Activated CD4-positive, alpha-beta T cell treated with anti-CD3 and anti-CD28 coated beads, Interleukin-2, amount 10 ng/mL, durations not matched to agents 24 days and 14 days (primary cell): ENCODE results near the gene POLR2L. TPM values are rescaled to one million over a fixed set of nuclear protein-coding genes. Genes with fewer than 3 reads are reported as not detected.
A peak's percentile ranks its signal among the peaks of the same experiment; 100 is the strongest.

ENCODE experiments used
- DNase-seq: peaks from one replicate; pipeline ENCODE4 v3.0.0; 2022
- H3K27ac Mint-ChIP-seq: one replicate; pipeline ENCODE4 v1.8.0; 2022; ENCODE audit warnings: mild to moderate bottlenecking, mixed read lengths
- H3K27me3 Mint-ChIP-seq: one replicate; pipeline ENCODE4 v1.8.0; 2022; ENCODE audit warnings: mixed read lengths
- H3K36me3 Mint-ChIP-seq: one replicate; pipeline ENCODE4 v1.8.0; 2022; ENCODE audit warnings: low read depth, mild to moderate bottlenecking, mixed read lengths
- H3K4me1 Mint-ChIP-seq: one replicate; pipeline ENCODE4 v1.8.0; 2021; ENCODE audit warnings: mixed read lengths
- H3K4me3 Mint-ChIP-seq: one replicate; pipeline ENCODE4 v1.8.0; 2022; ENCODE audit warnings: mild to moderate bottlenecking, moderate library complexity, mixed read lengths
- H3K9me3 Mint-ChIP-seq: one replicate; pipeline ENCODE4 v1.8.0; 2021; ENCODE audit warnings: mixed read lengths
- intact Hi-C: fragments of 100-400 bp; cut with micrococcal nuclease; formaldehyde crosslinking; loops from one replicate; pipeline ENCODE4 v1.15.1; 2023
- total RNA-seq: library from RNA; stranded (reverse); gene quantifications from 2 replicates; pipeline ENCODE4 v1.2.3, GENCODE V29; 2022

POLR2L gene
- total RNA-seq, 1 donor from 2014 or later: 113 TPM

DNA sequence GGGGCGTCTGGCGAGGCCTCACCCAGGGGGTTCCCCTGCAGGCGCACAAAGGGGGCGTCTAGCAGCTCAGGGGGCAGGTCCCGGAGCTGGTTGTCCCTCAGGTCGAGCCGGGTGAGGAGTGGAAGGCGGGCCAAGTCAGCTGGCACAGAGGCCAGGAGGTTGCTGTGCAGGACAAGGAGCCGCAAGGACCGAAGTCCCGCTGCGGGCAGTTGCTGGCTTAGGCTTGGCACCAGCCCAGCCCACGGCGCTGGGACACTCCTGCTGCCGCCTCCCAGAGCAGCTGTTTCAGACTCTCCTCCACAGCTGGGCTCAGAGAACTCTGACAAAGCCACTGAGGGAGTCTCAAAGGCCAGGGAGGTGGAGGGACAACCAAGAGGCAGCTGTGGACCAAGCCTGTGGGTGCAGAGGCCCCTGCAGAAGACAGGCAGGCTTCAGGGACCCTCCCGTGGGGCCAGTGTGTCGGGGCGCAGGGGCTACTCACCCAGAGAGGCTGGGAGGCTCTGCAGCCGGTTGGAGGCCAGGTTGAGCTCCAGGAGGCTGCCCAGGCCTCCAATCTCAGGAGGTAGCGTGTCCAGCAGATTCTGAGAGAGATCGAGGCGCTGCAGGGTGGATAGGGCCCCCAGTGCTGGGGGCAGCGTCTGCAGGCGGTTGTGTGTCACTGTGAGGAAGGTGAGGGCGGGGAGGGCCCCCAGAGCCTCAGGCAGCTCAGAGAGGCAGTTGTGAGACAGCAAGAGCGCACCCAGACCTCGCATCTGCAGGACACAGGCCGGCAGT, 39.4 kb downstream of the POLR2L start:
- no peak for DNase-seq
- peaks cover 4% of the 10 kb centered on the region for H3K4me1 Mint-ChIP-seq
- peaks cover 10% of the 10 kb centered on the region for H3K36me3 Mint-ChIP-seq
- H3K4me3 Mint-ChIP-seq: peak overlapping the region; percentile 45
- no peaks in the 10 kb centered on the region for H3K27me3 Mint-ChIP-seq
- H3K27ac Mint-ChIP-seq: no peak overlapping the region
- intact Hi-C loops: no loop called here
- no peaks in the 10 kb centered on the region for H3K9me3 Mint-ChIP-seq

DNA sequence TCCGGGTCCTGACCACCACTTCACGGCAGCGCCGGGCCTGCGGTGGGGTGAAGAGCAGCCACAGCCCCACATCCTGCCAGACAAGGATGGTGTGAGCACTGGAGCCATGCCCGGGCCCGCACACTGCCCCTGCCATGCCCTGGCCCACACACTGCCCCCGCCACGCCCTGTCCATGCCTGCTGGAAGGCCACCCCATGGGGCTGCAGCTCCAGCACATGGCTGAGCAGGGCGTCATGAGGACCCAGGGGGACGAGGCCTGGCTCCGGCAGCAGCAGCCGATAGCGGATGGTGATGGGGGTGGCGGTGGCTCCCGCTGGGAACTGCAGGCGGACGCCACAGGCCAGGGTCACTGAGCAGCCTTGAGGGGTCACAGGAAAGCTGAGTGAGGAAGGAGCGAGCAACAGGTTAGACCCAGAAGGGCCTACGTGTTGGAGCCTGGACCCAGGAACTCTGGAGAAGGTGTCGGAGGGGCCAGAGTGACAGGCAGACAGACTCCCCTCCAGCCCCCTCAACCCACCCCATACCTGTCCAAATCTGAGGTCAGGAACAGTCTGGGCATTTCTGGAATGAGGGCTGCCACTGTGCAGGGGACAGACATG, 40.2 kb downstream of the POLR2L start:
- Mint-ChIP-seq H3K27ac (no peak overlapping the region), H3K9me3 (no peaks in the 10 kb centered on the region), H3K36me3 (peaks cover 10% of the 10 kb centered on the region), H3K27me3 (no peaks in the 10 kb centered on the region), H3K4me1 (peaks cover 2% of the 10 kb centered on the region), H3K4me3 (no peak overlapping the region)
- intact Hi-C loops: no loop called here
- no peak for DNase-seq

DNA sequence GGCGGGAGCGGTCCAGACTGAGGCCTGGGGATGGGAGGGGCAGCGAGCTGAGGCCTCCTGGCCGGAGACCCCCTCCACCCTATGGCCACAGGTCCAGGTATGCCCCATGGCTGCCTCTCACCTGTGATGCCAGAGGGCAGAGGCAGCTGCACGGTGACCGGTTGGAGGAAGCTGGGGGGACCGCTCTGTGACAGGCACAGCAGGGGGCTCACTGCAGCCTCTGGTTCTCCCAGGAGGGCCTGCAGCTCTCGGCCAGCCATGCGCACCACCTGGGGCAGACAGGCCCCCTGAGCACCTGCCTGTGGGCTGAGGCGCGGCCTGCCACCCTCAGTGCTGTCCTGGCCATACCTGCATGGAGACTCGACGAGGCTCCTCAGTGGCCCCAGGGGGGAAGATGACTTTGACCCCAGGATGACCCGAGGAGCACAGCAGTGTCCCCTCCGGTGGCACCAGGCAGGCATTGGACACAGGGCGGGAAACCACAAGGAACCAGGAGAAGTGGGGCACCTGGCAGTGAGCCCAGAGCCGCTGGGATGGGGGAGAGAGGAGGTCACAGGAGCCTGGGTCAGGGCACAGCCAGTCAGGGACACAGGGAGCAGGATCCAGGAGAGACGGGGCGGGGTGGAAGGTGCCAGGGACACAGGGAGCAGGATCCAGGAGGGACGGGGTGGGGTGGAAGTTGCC, 41.1 kb downstream of the POLR2L start:
- Mint-ChIP-seq H3K9me3 (no peaks in the 10 kb centered on the region), H3K4me1 (peaks cover 7% of the 10 kb centered on the region), H3K27me3 (no peaks in the 10 kb centered on the region), H3K27ac (peak overlapping the region; percentile 20), H3K36me3 (peaks cover 10% of the 10 kb centered on the region), H3K4me3 (peak overlapping the region; percentile 35)
- intact Hi-C loops: no loop called here
- DNase-seq: no peak

DNA sequence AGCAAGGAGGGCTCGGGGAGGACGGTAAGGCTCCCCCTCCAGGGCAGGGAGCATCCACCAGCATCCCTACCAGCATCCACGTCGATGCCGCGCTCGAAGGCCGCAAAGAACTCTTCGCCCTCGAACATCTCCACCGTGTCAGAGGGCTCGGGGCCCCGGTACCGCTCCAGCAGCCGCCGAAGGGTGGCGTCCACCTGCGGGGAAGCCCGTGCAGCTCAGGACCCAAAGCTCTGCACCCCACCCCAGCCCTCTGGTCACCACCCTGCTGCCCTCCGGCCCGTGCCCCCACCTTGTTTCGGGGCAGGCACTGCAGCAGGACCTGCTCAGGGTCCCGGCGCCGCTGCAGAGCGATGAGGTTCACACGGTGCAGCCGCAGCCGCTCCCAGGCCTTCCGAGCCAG, 41.9 kb downstream of the POLR2L start:
- H3K9me3 Mint-ChIP-seq: no peaks in the 10 kb centered on the region
- no peaks in the 10 kb centered on the region for H3K27me3 Mint-ChIP-seq
- no peak overlapping the region for H3K27ac Mint-ChIP-seq
- peaks cover 14% of the 10 kb centered on the region for H3K36me3 Mint-ChIP-seq
- H3K4me3 Mint-ChIP-seq: no peak overlapping the region
- intact Hi-C loops: no loop called here
- peaks cover 9% of the 10 kb centered on the region for H3K4me1 Mint-ChIP-seq
- no peak for DNase-seq

DNA sequence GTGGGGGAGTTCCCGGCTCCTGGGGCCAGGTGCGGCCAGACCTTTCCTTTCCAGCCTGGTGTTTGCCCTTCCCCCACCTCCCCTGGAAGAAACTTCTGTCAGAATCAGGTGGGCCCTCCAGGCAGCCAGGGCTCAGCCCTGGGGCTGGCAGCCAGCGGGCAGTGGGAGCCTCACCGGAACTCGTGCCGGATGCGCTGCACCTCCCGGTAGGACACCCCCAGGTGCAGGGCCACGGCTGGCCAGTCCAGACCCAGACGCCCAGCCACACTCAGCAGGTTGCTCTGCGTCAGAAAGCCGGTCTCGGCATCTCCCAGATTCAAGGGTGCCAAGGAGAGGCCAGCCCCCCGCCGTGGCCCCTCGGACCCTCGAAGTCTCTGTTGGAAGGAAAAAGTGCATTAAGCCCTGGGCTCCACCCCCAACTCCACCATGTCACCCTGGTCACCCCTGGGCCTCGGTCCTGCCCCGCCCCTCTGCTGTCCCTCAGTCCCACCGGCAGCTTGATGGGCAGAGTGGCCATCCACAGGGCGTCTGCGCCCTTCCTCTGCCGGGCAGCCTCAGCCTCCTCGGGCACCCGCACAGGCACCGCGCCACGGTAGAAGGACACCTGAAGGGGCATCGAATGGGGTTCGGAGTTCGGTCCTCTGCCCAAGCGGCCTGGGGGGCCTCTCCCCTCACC, 42.5 kb downstream of the POLR2L start:
- intact Hi-C loops: loop anchor here (5.0 kb wide), 3 partner anchors 102 to 292 kb away; partner anchors contain the start of genes DEAF1, PHRF1, RNH1 and TMEM80
- no peak overlapping the region for H3K4me3 Mint-ChIP-seq
- H3K9me3 Mint-ChIP-seq: no peaks in the 10 kb centered on the region
- H3K4me1 Mint-ChIP-seq: peaks cover 9% of the 10 kb centered on the region
- peaks cover 14% of the 10 kb centered on the region for H3K36me3 Mint-ChIP-seq
- H3K27me3 Mint-ChIP-seq: no peaks in the 10 kb centered on the region
- no peak for DNase-seq
- H3K27ac Mint-ChIP-seq: no peak overlapping the region

DNA sequence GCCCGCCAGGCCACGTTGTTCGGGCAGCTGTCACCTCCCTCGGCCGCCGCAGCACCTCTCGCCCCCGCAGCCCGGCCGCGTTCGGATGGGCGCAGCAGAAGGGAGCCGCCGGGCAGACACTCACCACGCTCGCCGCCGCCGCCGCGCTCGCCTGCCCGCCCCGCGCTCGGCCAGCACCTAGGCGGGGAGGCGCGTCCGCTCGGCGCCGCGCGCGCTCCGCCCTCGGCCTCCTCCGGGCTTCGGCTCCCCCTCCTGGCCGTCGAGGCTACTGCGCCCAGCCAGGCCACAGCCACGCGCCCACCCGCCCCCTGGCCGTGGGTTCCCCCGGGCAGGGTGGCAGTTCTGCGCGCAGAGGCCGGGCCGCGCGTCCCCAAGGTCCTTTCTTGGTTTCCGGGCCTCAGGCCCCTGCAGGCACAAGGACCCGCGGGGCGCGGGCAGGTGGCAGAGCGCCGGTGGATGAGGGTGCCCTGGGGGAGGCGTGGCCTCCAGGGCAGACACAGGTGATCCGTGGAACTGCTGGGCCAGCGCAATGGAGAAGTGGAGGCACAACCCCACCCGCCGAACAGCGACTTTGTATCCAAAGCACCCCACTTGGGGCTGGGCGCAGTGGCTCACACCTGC, 44.1 kb downstream of the POLR2L start, which contains the start of gene SLC25A22:
Gene SLC25A22 (minus strand): TSS at position 189 of the 621 bp plus-strand sequence. CDS start 3,275 bp downstream, outside the sequence.
- peaks cover 16% of the 10 kb centered on the region for H3K36me3 Mint-ChIP-seq
- H3K27ac Mint-ChIP-seq: peak within 1 kb of the TSS; percentile 87
- H3K4me3 Mint-ChIP-seq: peak within 1 kb of the TSS; percentile 91
- H3K9me3 Mint-ChIP-seq: no peaks in the 10 kb centered on the region
- no peaks in the 10 kb centered on the region for H3K27me3 Mint-ChIP-seq
- intact Hi-C loops: loop anchor here (5.0 kb wide), 3 partner anchors 101 to 291 kb away; partner anchors contain the start of genes DEAF1, PHRF1, RNH1 and TMEM80
- peak; percentile 97 for DNase-seq
- peaks cover 7% of the 10 kb centered on the region for H3K4me1 Mint-ChIP-seq

DNA sequence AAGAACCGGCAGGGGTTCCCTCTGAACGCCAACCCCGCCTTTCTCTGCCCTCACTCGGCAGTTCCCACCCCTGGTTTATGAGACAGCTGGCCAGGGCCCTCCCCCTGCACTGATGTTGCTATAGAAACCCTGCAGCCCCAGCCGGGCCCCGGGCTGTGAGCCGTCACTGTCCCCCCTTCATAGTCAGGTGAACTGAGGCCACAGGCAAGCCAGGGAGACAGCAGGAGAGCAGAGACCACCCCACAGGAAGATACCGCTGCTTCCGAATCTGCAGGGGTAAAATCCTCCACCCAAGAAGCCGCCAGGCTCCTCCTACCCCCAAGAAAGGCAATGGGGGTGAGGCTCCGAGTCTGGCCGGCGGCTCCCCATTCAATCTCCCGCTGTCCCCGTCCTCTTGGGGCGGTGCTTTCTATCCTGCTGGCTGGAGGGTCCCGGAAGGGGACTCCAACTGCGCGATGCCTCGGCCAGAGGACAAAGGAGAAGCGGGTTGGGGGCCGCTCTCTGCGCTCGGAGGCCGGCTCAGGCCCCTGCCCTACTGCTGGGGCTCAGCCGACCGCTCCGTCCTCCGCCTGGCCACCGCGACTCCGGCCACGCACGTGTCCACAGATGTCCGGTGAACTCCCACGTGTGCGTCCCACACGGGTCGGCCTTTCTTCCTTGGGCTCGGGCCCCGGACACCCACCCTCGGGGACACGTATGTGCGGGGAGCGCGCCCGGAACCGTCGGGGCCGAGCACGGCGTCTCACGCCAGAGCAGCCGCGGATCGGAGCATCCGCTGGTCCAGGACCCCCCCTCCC, 44.8 kb downstream of the POLR2L start:
- Mint-ChIP-seq H3K9me3 (no peaks in the 10 kb centered on the region), H3K27ac (peak overlapping the region; percentile 87), H3K36me3 (peaks cover 16% of the 10 kb centered on the region), H3K4me1 (peaks cover 7% of the 10 kb centered on the region), H3K4me3 (peak overlapping the region; percentile 91), H3K27me3 (no peaks in the 10 kb centered on the region)
- intact Hi-C loops: loop anchor here (2.0 to 5.0 kb wide), 5 partner anchors 21 to 290 kb away; partner anchors contain the start of genes DEAF1, GATD1, PHRF1 and RNH1
- DNase-seq: peak; percentile 92

DNA sequence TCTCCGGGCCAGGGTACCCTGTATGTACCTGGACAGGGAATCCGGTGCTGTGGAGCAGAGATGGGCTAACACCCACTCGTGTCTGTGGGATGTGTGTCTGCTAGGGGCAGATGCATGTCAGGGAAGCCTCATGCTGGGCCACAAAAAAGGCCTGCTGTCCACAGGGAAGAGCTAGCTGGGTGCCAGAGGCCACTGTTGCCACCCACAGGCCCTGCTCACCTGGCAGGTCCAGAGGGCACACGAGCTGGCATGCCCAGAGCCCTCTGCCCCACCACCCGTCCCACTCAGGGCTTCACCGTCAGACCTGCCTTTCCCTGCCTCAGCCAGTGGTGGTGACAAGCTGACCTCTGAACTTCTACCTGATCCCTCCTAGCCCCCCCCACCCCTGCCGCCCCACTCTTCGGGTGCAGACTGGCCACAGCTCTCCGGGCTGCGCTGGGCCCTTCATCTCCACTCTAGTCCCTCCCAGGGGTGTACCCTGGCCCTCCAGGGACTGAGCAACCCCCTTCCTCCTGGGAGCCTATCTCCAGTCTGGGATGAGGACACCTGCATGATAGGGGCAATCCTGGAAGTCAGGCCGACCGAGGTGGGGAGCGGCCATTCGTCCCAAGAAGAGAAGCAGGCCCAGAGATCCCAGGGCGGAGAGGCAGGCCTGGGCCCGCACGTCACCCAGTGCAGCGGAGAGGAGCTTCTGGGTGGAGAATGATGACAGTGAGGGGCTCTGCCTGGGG, 45.6 kb downstream of the POLR2L start:
- H3K36me3 Mint-ChIP-seq: peaks cover 18% of the 10 kb centered on the region
- peaks cover 7% of the 10 kb centered on the region for H3K4me1 Mint-ChIP-seq
- no peak for DNase-seq
- no peaks in the 10 kb centered on the region for H3K27me3 Mint-ChIP-seq
- intact Hi-C loops: loop anchor here (1.0 to 5.0 kb wide), 7 partner anchors 9 to 289 kb away; partner anchors contain the start of genes DEAF1, GATD1, PHRF1 and PIDD1
- H3K9me3 Mint-ChIP-seq: no peaks in the 10 kb centered on the region
- peak overlapping the region; percentile 87 for H3K27ac Mint-ChIP-seq
- H3K4me3 Mint-ChIP-seq: peak overlapping the region; percentile 91

DNA sequence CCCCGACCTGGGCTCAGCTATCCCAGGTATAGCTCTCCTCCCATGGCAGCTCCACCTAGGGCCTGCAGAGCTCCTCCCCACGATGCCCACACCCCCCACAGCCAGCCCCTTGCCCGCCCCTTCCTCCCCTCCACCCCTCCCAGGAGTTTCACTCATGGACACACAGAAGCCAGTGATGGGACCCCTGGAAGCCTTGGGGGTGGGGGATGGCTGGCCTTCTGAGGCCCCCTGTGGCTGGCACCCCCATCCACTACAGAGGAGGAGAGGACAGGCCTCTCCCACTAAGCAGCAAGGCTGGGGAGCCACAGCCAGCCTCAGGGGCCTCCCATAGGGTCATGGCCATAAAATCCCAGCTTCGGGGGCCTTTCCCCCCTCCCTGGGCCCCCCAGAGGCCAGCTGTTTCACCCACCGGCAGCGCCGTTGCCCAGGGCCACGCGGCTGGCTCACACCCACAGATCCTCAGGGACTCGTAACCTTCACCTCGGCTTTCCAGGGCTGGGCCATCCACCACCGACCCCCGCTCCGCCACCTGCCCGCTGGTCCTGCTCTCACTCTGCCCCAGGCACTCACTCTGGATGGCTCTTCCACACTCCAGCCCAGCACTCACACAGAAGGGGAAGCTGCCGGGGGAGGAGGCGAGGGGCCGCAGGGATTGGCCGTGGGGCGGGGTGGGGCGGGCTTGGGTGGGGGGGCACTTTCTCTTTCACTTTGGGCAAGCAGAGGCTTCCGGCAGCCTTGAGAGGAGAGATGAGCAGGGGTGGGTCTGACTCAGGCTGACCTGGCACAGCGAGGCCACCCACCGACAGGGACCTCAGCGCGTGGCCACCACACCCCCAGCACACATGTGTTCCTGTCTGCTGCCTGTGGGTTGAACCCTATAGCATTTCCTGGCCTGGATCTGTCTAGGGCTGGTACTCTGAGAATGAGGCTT, 46.4 kb downstream of the POLR2L start:
- intact Hi-C loops: loop anchor here (1.0 to 5.0 kb wide), 7 partner anchors 9 to 289 kb away; partner anchors contain the start of genes DEAF1, GATD1, PHRF1 and PIDD1
- H3K27me3 Mint-ChIP-seq: no peaks in the 10 kb centered on the region
- peaks cover 16% of the 10 kb centered on the region for H3K36me3 Mint-ChIP-seq
- H3K27ac Mint-ChIP-seq: peak overlapping the region; percentile 80
- peak; percentile 93 for DNase-seq
- H3K4me3 Mint-ChIP-seq: peak overlapping the region; percentile 91
- no peaks in the 10 kb centered on the region for H3K9me3 Mint-ChIP-seq
- peaks cover 7% of the 10 kb centered on the region for H3K4me1 Mint-ChIP-seq

DNA sequence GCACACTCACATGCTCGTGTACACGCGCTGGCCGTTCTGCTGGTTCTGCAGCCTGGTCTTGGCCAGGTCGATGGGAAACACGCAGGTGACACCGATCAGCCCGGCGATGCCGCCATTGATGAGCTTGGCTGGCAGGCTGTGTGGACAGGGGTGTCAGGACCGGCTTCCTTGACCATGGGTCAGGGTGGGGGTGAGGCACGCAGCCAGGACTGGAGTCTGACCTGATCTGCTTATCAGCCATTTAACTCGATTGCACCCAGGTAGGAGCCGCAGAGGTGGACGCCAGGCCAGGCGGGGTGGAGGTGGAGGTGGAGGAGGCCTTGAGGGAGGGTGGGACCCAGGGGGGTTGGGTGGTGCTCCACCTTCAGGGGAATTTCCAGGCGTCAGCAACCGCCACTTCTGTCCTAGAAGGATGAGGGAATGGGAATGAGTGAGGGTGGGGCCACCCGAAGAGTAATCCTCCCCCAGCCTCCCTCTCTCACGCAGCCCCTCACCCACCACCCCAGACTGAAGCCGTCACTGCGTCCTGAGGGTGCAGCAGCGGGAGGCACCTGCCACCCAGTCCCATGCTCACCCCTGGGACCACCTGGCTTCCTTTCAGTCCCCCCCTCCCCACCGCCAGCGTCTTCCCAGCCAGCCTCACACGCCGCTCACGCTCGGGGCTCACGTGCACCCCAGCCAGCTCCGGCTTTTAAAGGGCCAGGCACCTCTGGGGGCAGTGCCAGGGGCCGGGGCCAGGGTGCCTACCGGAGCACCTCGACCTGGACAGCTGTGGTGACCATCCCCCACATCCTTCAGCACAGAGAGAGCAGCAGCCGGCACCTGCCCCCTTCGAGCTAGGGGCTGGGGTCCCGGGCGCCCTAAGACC, 47.3 kb downstream of the POLR2L start:
- Mint-ChIP-seq H3K27ac (no peak overlapping the region), H3K9me3 (no peaks in the 10 kb centered on the region), H3K36me3 (peaks cover 15% of the 10 kb centered on the region), H3K4me3 (peak overlapping the region; percentile 68), H3K4me1 (peaks cover 7% of the 10 kb centered on the region), H3K27me3 (no peaks in the 10 kb centered on the region)
- no peak for DNase-seq
- intact Hi-C loops: loop anchor here (5.0 kb wide), 3 partner anchors 98 to 288 kb away; partner anchors contain the start of genes DEAF1, PHRF1, RNH1 and TMEM80
